Keratinocyte (primary cell): Measurements from ENCODE around the gene MZB1.

ENCODE experiments used
- CTCF ChIP-seq, 3 experiments: IDR thresholded peaks in 1 of 3; conservative IDR thresholded peaks in 1 of 3; optimal IDR thresholded peaks in 1 of 3; 2 replicates in 2 of 3; 3 replicates in 1 of 3; pipeline versions ENCODE3 to v1.5.1; 2011; ENCODE audit warnings: low read length in 3 of 3, mild to moderate bottlenecking in 3 of 3, moderate library complexity in 2 of 3, control low read depth in 1 of 3, inconsistent platforms in 1 of 3; ENCODE audit not compliant: insufficient read depth in 2 of 3; ENCODE audit errors: extremely low read depth in 1 of 3
- EZH2 ChIP-seq: IDR thresholded peaks from one replicate; pipeline ENCODE4 v1.6.1; 2012; ENCODE audit warnings: inconsistent platforms, mild to moderate bottlenecking, low read length, moderate library complexity

GRCh38 chr5:139378941-139379361, 10.8 kb downstream of the MZB1 start:
- no peak for TF ChIP-seq CTCF (optimal IDR thresholded peaks at IDR 0.05 in 1 of 3, IDR thresholded peaks at IDR 0.05 in 1 of 3, conservative IDR thresholded peaks at IDR 0.05 in 1 of 3; ENCODE audit: extremely low read depth in 1 of 3, insufficient read depth in 2 of 3, low read length in 3 of 3)
- TF ChIP-seq EZH2: no peak
